Liver (tissue), 9 donors: ENCODE measurements around the gene TNN. TPM values are rescaled to one million over a fixed set of nuclear protein-coding genes. Genes with fewer than 3 reads are reported as not detected.

Experiments
- DNase-seq: peaks from one replicate; pipeline ENCODE4 v3.0.0-alpha.2; 2017; ENCODE audit warnings: low spot score
- H3K27ac ChIP-seq, 2 donors: one replicate each; pipeline ENCODE4 v1.7.0; 2013; ENCODE audit warnings: inconsistent platforms in 2 of 2, low read length in 2 of 2, control low read depth in 1 of 2, low read depth in 1 of 2, mild to moderate bottlenecking in 1 of 2
- H3K27me3 ChIP-seq, 4 donors: one replicate each; pipeline versions ENCODE4 v1.6.1 to v1.7.0; 2013; ENCODE audit warnings: low read length in 3 of 4, inconsistent platforms in 1 of 4, mild to moderate bottlenecking in 1 of 4, moderate library complexity in 1 of 4; ENCODE audit not compliant: control insufficient read depth in 4 of 4, insufficient read depth in 4 of 4
- H3K36me3 ChIP-seq, 4 donors: one replicate each; pipeline versions ENCODE4 v1.6.1 to v1.7.0; 2013; ENCODE audit warnings: low read length in 3 of 4, mild to moderate bottlenecking in 3 of 4, low read depth in 1 of 4, moderate library complexity in 1 of 4; ENCODE audit not compliant: control insufficient read depth in 4 of 4, insufficient read depth in 3 of 4
- H3K4me1 ChIP-seq, 4 donors: one replicate each; pipeline versions ENCODE4 v1.6.1 to v1.7.0; 2013; ENCODE audit warnings: low read length in 3 of 4, mild to moderate bottlenecking in 3 of 4, moderate library complexity in 1 of 4; ENCODE audit not compliant: control insufficient read depth in 4 of 4, insufficient read depth in 4 of 4
- H3K4me3 ChIP-seq, 3 donors: one replicate each; pipeline versions ENCODE4 v1.6.1 to v1.7.0; 2013; ENCODE audit warnings: low read length in 3 of 3, control low read depth in 1 of 3, low read depth in 1 of 3, mild to moderate bottlenecking in 1 of 3
- H3K9ac ChIP-seq, 2 donors: one replicate each; pipeline ENCODE4 v1.7.0; 2013; ENCODE audit warnings: low read length in 2 of 2, mild to moderate bottlenecking in 2 of 2, moderate library complexity in 2 of 2, control low read depth in 1 of 2, low read depth in 1 of 2
- H3K9me3 ChIP-seq, 4 donors: one replicate each; pipeline versions ENCODE4 v1.6.1 to v1.7.0; 2013; ENCODE audit warnings: low read length in 3 of 4; ENCODE audit not compliant: control insufficient read depth in 4 of 4
- EGR1 ChIP-seq, 2 donors: IDR thresholded peaks; 2 replicates each; pipeline ENCODE4 v1.6.1; 2016 to 2018; ENCODE audit warnings: antibody characterized with exemption in 2 of 2, low read depth in 2 of 2
- FOXA1 ChIP-seq: IDR thresholded peaks from 2 replicates; pipeline ENCODE4 v1.6.1; 2016; ENCODE audit warnings: antibody characterized with exemption
- FOXA2 ChIP-seq: IDR thresholded peaks from 2 replicates; pipeline ENCODE4 v1.6.1; 2016; ENCODE audit warnings: antibody characterized with exemption
- GABPA ChIP-seq, 2 donors: IDR thresholded peaks in 1 of 2; conservative IDR thresholded peaks in 1 of 2; 2 replicates each; pipeline ENCODE4 v1.6.1; 2016; ENCODE audit warnings: antibody characterized with exemption in 2 of 2, mild to moderate bottlenecking in 1 of 2, moderate library complexity in 1 of 2
- HNF4A ChIP-seq, 2 donors: conservative IDR thresholded peaks; 2 replicates each; pipeline ENCODE4 v1.6.1; 2016; ENCODE audit warnings: antibody characterized with exemption in 2 of 2, mild to moderate bottlenecking in 2 of 2
- HNF4G ChIP-seq: IDR thresholded peaks from 2 replicates; pipeline ENCODE4 v1.6.1; 2016; ENCODE audit warnings: antibody characterized with exemption
- JUND ChIP-seq, 2 donors: IDR thresholded peaks; 2 replicates each; pipeline ENCODE4 v1.6.1; 2016; ENCODE audit warnings: antibody characterized with exemption in 2 of 2
- NR2F2 ChIP-seq: IDR thresholded peaks from 2 replicates; pipeline ENCODE4 v1.6.1; 2016; ENCODE audit warnings: antibody characterized with exemption
- RAD21 ChIP-seq, 2 donors: IDR thresholded peaks; 2 replicates each; pipeline ENCODE4 v1.6.1; 2016; ENCODE audit warnings: antibody characterized with exemption in 2 of 2, mild to moderate bottlenecking in 2 of 2
- RXRA ChIP-seq, 2 donors: IDR thresholded peaks; 2 replicates each; pipeline ENCODE4 v1.6.1; 2017 to 2018; ENCODE audit warnings: antibody characterized with exemption in 2 of 2, mild to moderate bottlenecking in 1 of 2
- SP1 ChIP-seq: IDR thresholded peaks from 2 replicates; pipeline ENCODE4 v1.6.1; 2018; ENCODE audit warnings: antibody characterized with exemption, mild to moderate bottlenecking
- TAF1 ChIP-seq: conservative IDR thresholded peaks from 2 replicates; pipeline ENCODE4 v1.6.1; 2016; ENCODE audit warnings: antibody characterized with exemption, mild to moderate bottlenecking
- WGBS: extraction: QIAGEN DNeasy Blood & Tissue Kit; methylation state at CpG from one replicate; pipeline ENCODE4 v1.1.7; 2013; 5-methylcytosine and 5-hydroxymethylcytosine counted together
- polyA plus RNA-seq, 2 donors: library from polyadenylated mRNA; stranded (reverse) in 1 of 2; unstranded in 1 of 2; fragments of 200-250 nt in 1 of 2; fragments of >200 nt in 1 of 2; fragmentation: Nextera tagmentation in 1 of 2; extraction: Ambion mirVana in 1 of 2; gene quantifications; one replicate each; pipeline versions ENCODE4 v1.2.1 to v1.2.3, GENCODE V29; 2013 to 2015
- total RNA-seq, 2 donors: library from RNA; depleted of rRNA; stranded (reverse); fragments of >200 nt; gene quantifications; one replicate each; pipeline ENCODE4 v1.2.3, GENCODE V29; 2014
- TF ChIP-seq, protein P1 (sequence below): fragments of 150-350 bp; IDR thresholded peaks from 2 replicates; pipeline ENCODE4 v1.5.1; 2017; ENCODE audit warnings: improper control_type of control experiment, low read depth, low read length; ENCODE audit not compliant: missing input control
- TF ChIP-seq, protein P2 (sequence below): IDR thresholded peaks from 2 replicates; pipeline ENCODE4 v1.6.1; 2016; ENCODE audit warnings: antibody characterized with exemption
- TF ChIP-seq, protein P3 (sequence below): IDR thresholded peaks from 2 replicates; pipeline ENCODE4 v1.6.1; 2016; ENCODE audit warnings: antibody characterized with exemption, mild to moderate bottlenecking
- TF ChIP-seq, protein P4 (sequence below): IDR thresholded peaks from 2 replicates; pipeline ENCODE4 v1.6.1; 2016; ENCODE audit warnings: antibody characterized with exemption
- donor health status: healthy.
- donor health status: healthy.
- donor health status: healthy.
- donor health status: healthy.
- donor health status: healthy.

Gene TNN
- total and polyA plus RNA-seq, 4 donors: 0.11 to 1.8 (median 0.80) TPM

DNA sequence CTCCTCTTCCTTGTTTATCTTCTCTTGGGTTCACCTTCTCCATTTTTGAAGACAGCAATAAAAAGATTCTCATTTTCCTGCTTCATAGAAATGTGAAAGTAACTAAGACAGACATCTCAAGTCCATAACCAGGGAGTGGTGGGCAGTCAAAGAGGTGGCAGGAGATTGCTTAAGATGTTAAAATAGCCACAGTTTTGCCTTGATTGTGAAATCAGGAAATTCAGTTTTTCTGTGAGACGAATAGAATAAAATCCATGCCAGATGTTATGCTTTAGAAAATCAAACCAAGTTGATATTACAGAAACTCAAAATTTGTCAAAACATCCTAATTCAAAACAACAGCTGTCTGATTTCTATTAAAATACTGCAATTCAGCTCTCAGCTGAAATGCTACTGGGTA, 57.2 kb downstream of the TNN start:
- DNase-seq: no peak
- TF ChIP-seq, protein P1, sequence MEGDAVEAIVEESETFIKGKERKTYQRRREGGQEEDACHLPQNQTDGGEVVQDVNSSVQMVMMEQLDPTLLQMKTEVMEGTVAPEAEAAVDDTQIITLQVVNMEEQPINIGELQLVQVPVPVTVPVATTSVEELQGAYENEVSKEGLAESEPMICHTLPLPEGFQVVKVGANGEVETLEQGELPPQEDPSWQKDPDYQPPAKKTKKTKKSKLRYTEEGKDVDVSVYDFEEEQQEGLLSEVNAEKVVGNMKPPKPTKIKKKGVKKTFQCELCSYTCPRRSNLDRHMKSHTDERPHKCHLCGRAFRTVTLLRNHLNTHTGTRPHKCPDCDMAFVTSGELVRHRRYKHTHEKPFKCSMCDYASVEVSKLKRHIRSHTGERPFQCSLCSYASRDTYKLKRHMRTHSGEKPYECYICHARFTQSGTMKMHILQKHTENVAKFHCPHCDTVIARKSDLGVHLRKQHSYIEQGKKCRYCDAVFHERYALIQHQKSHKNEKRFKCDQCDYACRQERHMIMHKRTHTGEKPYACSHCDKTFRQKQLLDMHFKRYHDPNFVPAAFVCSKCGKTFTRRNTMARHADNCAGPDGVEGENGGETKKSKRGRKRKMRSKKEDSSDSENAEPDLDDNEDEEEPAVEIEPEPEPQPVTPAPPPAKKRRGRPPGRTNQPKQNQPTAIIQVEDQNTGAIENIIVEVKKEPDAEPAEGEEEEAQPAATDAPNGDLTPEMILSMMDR: no peak
- TF ChIP-seq RAD21 (IDR thresholded peaks at IDR 0.05) (no peak), FOXA1 (no peak), GABPA (IDR thresholded peaks at IDR 0.05 in 1 of 2, conservative IDR thresholded peaks at IDR 0.05 in 1 of 2) (no peak), HNF4G (no peak), HNF4A (conservative IDR thresholded peaks at IDR 0.05) (no peak), TAF1 (no peak), RXRA (IDR thresholded peaks at IDR 0.05) (no peak), JUND (IDR thresholded peaks at IDR 0.05) (no peak), NR2F2 (no peak), SP1 (no peak), FOXA2 (no peak), EGR1 (IDR thresholded peaks at IDR 0.05; ENCODE audit: low read depth in 2 of 2) (no peak)
- TF ChIP-seq, protein P2, sequence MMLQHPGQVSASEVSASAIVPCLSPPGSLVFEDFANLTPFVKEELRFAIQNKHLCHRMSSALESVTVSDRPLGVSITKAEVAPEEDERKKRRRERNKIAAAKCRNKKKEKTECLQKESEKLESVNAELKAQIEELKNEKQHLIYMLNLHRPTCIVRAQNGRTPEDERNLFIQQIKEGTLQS: no peak
- TF ChIP-seq, protein P3, sequence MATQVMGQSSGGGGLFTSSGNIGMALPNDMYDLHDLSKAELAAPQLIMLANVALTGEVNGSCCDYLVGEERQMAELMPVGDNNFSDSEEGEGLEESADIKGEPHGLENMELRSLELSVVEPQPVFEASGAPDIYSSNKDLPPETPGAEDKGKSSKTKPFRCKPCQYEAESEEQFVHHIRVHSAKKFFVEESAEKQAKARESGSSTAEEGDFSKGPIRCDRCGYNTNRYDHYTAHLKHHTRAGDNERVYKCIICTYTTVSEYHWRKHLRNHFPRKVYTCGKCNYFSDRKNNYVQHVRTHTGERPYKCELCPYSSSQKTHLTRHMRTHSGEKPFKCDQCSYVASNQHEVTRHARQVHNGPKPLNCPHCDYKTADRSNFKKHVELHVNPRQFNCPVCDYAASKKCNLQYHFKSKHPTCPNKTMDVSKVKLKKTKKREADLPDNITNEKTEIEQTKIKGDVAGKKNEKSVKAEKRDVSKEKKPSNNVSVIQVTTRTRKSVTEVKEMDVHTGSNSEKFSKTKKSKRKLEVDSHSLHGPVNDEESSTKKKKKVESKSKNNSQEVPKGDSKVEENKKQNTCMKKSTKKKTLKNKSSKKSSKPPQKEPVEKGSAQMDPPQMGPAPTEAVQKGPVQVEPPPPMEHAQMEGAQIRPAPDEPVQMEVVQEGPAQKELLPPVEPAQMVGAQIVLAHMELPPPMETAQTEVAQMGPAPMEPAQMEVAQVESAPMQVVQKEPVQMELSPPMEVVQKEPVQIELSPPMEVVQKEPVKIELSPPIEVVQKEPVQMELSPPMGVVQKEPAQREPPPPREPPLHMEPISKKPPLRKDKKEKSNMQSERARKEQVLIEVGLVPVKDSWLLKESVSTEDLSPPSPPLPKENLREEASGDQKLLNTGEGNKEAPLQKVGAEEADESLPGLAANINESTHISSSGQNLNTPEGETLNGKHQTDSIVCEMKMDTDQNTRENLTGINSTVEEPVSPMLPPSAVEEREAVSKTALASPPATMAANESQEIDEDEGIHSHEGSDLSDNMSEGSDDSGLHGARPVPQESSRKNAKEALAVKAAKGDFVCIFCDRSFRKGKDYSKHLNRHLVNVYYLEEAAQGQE: no peak
- TF ChIP-seq, protein P4, sequence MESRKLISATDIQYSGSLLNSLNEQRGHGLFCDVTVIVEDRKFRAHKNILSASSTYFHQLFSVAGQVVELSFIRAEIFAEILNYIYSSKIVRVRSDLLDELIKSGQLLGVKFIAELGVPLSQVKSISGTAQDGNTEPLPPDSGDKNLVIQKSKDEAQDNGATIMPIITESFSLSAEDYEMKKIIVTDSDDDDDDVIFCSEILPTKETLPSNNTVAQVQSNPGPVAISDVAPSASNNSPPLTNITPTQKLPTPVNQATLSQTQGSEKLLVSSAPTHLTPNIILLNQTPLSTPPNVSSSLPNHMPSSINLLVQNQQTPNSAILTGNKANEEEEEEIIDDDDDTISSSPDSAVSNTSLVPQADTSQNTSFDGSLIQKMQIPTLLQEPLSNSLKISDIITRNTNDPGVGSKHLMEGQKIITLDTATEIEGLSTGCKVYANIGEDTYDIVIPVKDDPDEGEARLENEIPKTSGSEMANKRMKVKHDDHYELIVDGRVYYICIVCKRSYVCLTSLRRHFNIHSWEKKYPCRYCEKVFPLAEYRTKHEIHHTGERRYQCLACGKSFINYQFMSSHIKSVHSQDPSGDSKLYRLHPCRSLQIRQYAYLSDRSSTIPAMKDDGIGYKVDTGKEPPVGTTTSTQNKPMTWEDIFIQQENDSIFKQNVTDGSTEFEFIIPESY: no peak
- no peak overlapping the region for H3K4me3 ChIP-seq
- H3K27ac ChIP-seq: no peak overlapping the region
- H3K27me3 ChIP-seq: no peaks in the 10 kb centered on the region
- no peaks in the 10 kb centered on the region for H3K9me3 ChIP-seq
- H3K36me3 ChIP-seq: no peaks in the 10 kb centered on the region
- H3K4me1 ChIP-seq: peaks cover 5 to 32% (median 21%) of the 10 kb centered on the region in 4 donors
- 26% methylated on average over 1 of the region's 1 CpG for WGBS
- H3K9ac ChIP-seq: no peak overlapping the region

DNA sequence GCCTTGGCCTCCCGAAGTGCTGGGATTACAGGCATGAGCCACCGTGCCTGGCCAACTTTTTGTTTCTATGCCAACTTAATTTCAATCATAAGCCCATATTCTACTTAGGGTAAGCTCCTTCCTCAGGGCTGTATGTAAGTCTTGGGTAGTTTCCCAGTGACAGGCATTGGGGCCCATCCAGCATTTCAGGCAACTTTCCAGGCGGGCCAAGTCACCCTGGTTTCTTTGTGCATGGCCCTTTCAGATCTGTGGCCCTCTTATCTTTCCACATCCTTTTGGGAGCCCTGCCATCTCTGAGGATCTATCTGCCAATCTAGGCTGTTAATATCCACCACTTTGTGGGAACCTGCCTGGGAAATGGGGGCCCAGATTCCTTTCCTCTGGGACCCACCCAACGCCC, 58.7 kb downstream of the TNN start:
- Histone ChIP-seq H3K4me1 (peaks cover 5 to 39% (median 25%) of the 10 kb centered on the region in 4 donors), H3K27me3 (no peaks in the 10 kb centered on the region), H3K27ac (no peak overlapping the region), H3K9ac (no peak overlapping the region), H3K9me3 (no peaks in the 10 kb centered on the region), H3K4me3 (no peak overlapping the region), H3K36me3 (no peaks in the 10 kb centered on the region)
- DNase-seq: no peak
- WGBS: 54% methylated on average over 4 of the region's 4 CpGs
- TF ChIP-seq RAD21 (IDR thresholded peaks at IDR 0.05) (no peak), HNF4G (no peak), SP1 (no peak), FOXA2 (no peak), GABPA (IDR thresholded peaks at IDR 0.05 in 1 of 2, conservative IDR thresholded peaks at IDR 0.05 in 1 of 2) (no peak)
- TF ChIP-seq, protein P1: no peak
